Thyroid gland (tissue), 4 donors: Measurements from ENCODE around the gene PPP1R12B.

Experiments
- POLR2A ChIP-seq, 2 donors: fragments of 450-650 bp; IDR thresholded peaks; one replicate each; pipeline ENCODE4 v1.6.1; 2017; ENCODE audit warnings: antibody characterized with exemption in 2 of 2, mild to moderate bottlenecking in 2 of 2, moderate library complexity in 1 of 2
- TF ChIP-seq, protein P1 (sequence below), 6 experiments: fragments of 200-600 bp in 3 of 6; fragments of 450-650 bp in 3 of 6; sonication (generic) in 3 of 6; IDR thresholded peaks; one replicate each; pipeline ENCODE4 v1.5.1; 2016 to 2019; ENCODE audit warnings: antibody characterized with exemption in 6 of 6, mild to moderate bottlenecking in 2 of 6, inconsistent platforms in 1 of 6, moderate library complexity in 1 of 6

DNA sequence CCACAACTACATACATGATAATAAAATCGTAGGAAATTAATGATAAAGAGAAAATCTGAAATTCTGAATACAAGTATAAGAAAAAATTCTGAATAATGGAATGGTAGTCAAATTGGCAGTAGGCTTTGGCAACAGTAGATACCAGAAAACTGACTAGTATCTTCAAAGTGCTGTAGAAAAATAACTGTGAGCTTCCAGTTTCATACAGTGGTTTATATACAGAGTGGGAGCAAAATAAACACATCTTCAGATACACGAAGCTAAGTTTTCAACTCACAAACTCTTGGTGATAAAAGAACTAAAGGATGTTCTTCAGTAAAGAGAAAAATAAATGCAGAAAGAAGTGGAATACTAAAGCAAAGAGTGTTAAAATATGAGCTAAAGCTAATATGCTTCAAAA, 173.4 kb downstream of the PPP1R12B start:
- no peak for TF ChIP-seq POLR2A (IDR thresholded peaks at IDR 0.05)
- TF ChIP-seq, protein P1, sequence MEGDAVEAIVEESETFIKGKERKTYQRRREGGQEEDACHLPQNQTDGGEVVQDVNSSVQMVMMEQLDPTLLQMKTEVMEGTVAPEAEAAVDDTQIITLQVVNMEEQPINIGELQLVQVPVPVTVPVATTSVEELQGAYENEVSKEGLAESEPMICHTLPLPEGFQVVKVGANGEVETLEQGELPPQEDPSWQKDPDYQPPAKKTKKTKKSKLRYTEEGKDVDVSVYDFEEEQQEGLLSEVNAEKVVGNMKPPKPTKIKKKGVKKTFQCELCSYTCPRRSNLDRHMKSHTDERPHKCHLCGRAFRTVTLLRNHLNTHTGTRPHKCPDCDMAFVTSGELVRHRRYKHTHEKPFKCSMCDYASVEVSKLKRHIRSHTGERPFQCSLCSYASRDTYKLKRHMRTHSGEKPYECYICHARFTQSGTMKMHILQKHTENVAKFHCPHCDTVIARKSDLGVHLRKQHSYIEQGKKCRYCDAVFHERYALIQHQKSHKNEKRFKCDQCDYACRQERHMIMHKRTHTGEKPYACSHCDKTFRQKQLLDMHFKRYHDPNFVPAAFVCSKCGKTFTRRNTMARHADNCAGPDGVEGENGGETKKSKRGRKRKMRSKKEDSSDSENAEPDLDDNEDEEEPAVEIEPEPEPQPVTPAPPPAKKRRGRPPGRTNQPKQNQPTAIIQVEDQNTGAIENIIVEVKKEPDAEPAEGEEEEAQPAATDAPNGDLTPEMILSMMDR (IDR thresholded peaks at IDR 0.05): no peak
